Prostate gland (tissue), 2 donors: ENCODE data around the gene ABCC3.

Experiments
- POLR2AphosphoS5 ChIP-seq: sonication (generic); formaldehyde crosslinking; IDR thresholded peaks from one replicate; pipeline ENCODE4 v1.6.1; 2017; ENCODE audit warnings: antibody characterized with exemption
- TF ChIP-seq, protein P1 (sequence below), 4 experiments: fragments of 200-600 bp in 2 of 4; fragments of 450-650 bp in 2 of 4; sonication (generic) in 2 of 4; IDR thresholded peaks; 1 replicate in 3 of 4; 2 replicates in 1 of 4; pipeline ENCODE4 v1.5.1; 2016 to 2019; ENCODE audit warnings: antibody characterized with exemption in 4 of 4, mild to moderate bottlenecking in 2 of 4, moderate library complexity in 2 of 4

DNA sequence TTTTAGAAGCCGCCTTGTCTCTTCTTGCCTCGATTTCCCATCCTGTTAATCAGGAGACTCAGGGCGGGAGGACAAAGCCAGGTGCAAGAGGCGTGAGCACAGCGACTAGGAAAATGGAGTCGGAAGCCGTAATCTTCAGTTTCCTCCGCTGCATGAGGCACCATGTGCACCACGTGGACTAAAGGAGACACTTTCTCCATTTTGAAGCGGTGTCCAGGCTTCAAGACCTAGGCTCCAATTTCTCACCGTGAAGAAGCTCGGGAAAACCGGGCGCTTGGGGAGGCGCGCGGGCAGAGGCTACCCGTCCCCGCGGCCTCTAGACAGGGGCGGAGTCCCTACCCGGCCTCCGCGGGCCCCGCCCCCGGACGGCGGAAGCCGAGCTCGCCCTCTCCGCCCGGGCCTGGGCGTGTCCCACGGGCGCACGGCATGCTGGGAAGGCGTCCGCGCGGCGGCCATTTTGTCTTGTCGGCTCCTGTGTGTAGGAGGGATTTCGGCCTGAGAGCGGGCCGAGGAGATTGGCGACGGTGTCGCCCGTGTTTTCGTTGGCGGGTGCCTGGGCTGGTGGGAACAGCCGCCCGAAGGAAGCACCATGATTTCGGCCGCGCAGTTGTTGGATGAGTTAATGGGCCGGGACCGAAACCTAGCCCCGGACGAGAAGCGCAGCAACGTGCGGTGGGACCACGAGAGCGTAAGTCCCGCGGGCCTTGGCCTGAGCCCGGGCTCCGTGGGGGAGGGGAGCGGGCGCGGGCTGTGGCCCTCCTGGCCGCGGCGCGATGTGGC, 84.7 kb downstream of the ABCC3 start, which contains the start of gene LUC7L3:
- TF ChIP-seq, protein P1, sequence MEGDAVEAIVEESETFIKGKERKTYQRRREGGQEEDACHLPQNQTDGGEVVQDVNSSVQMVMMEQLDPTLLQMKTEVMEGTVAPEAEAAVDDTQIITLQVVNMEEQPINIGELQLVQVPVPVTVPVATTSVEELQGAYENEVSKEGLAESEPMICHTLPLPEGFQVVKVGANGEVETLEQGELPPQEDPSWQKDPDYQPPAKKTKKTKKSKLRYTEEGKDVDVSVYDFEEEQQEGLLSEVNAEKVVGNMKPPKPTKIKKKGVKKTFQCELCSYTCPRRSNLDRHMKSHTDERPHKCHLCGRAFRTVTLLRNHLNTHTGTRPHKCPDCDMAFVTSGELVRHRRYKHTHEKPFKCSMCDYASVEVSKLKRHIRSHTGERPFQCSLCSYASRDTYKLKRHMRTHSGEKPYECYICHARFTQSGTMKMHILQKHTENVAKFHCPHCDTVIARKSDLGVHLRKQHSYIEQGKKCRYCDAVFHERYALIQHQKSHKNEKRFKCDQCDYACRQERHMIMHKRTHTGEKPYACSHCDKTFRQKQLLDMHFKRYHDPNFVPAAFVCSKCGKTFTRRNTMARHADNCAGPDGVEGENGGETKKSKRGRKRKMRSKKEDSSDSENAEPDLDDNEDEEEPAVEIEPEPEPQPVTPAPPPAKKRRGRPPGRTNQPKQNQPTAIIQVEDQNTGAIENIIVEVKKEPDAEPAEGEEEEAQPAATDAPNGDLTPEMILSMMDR (IDR thresholded peaks at IDR 0.05), result peak in 1 of 4 experiments; percentile 17
- peak; percentile 86 for TF ChIP-seq POLR2AphosphoS5
